Activated CD4-positive, alpha-beta T cell treated with anti-CD3 and anti-CD28 coated beads, Interleukin-2, amount 10 ng/mL, durations not matched to agents 7 days and 5 days (primary cell): ENCODE results near the gene CASP4. TPM values are rescaled to one million over a fixed set of nuclear protein-coding genes. Genes with fewer than 3 reads are reported as not detected.
"Not testable (repeated sequence)": the region's sequence is repeated elsewhere in the genome, so short reads cannot be mapped to it uniquely, and the experiment has no call there.

Experiments
- CTCF ChIA-PET: fragments of 350-600 bp; sonication (Branson Sonifier 250); formaldehyde crosslinking; loops from one replicate; lab custom pipeline; 2021; ENCODE audit warnings: antibody characterized with exemption; lab: Charles Lee
- POLR2A ChIA-PET: fragments of 350-600 bp; sonication (Branson Sonifier 250); formaldehyde crosslinking; loops from one replicate; lab custom pipeline; 2021; ENCODE audit warnings: antibody characterized with exemption; lab: Charles Lee
- DNase-seq: peaks from one replicate; pipeline ENCODE4 v3.0.0-alpha.2; 2020
- H3K27ac Mint-ChIP-seq: one replicate; pipeline ENCODE4 v1.8.0; 2021; ENCODE audit warnings: mild to moderate bottlenecking, moderate library complexity, mixed read lengths
- H3K27me3 Mint-ChIP-seq: one replicate; pipeline ENCODE4 v1.8.0; 2021; ENCODE audit warnings: mixed read lengths
- H3K36me3 Mint-ChIP-seq: one replicate; pipeline ENCODE4 v1.8.0; 2021; ENCODE audit warnings: low read depth, mixed read lengths
- H3K4me1 Mint-ChIP-seq: one replicate; pipeline ENCODE4 v1.8.0; 2021; ENCODE audit warnings: mixed read lengths
- H3K4me3 Mint-ChIP-seq: one replicate; pipeline ENCODE4 v1.8.0; 2021; ENCODE audit warnings: mild to moderate bottlenecking, moderate library complexity, mixed read lengths
- H3K9me3 Mint-ChIP-seq: one replicate; pipeline ENCODE4 v1.8.0; 2021; ENCODE audit warnings: mixed read lengths
- total RNA-seq, 2 experiments: library from RNA; stranded (reverse); gene quantifications; one replicate each; pipeline ENCODE4 v1.2.3, GENCODE V29; 2021

Gene CASP4
- total RNA-seq, 2 experiments from 2014 or later: 114 to 135 TPM

DNA sequence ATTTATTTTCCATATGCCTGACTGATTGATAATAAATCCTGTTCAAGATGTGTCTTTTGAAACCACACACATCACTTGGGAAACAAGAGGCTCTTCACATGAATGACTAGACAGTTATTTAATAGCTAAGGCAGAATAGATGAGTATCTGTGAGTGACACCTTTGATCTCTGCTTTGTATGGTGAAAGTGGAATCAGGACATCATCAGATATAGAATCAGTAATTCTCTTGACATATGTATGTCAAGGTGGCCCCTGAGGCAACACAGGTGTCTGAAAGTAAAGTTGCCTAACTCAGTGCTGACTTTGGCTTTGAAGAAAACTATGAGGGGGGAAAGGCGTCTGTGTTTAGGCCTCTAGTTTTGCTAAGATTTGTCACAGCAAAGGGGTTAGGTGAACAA, 11.5 kb upstream of the CASP4 start:
- Mint-ChIP-seq H3K4me1 (peaks cover 2% of the 10 kb centered on the region), H3K4me3 (no peak overlapping the region), H3K27ac (no peak overlapping the region), H3K36me3 (no peaks in the 10 kb centered on the region), H3K9me3 (peaks cover 9% of the 10 kb centered on the region), H3K27me3 (no peaks in the 10 kb centered on the region)
- no peak for DNase-seq
- ChIA-PET CTCF (no interaction called here), POLR2A (no interaction called here)

DNA sequence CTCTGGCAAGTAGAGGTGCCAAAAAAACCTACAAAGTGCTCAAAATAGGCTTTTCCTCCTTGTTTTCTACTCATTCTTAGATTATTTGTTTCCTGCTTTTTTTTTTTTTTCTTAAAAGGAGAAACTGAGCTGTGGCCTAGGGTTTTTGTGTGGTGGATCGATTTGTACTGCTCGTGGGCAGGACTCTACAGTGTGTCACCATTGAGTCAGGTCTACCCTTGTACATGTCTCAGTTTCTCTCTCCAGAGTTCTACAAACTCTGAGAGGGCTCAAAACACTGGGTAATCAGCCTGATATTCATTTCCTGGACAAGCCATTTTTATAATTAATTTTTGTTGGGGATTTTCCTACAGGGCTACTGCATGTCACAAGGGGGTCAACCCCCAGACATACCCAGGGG, 5.2 kb upstream of the CASP4 start:
- Mint-ChIP-seq H3K4me3 (no peak overlapping the region), H3K36me3 (peaks cover 15% of the 10 kb centered on the region), H3K9me3 (peaks cover 32% of the 10 kb centered on the region), H3K4me1 (peaks cover 4% of the 10 kb centered on the region), H3K27ac (no peak overlapping the region), H3K27me3 (peaks cover 4% of the 10 kb centered on the region)
- CTCF ChIA-PET: interaction anchor here (0.6 to 1.2 kb wide), 3 partner anchors 22 to 134 kb away, joined by 3 read pairs; no protein-coding TSS in a partner anchor
- POLR2A ChIA-PET: no interaction called here
- no peak for DNase-seq

DNA sequence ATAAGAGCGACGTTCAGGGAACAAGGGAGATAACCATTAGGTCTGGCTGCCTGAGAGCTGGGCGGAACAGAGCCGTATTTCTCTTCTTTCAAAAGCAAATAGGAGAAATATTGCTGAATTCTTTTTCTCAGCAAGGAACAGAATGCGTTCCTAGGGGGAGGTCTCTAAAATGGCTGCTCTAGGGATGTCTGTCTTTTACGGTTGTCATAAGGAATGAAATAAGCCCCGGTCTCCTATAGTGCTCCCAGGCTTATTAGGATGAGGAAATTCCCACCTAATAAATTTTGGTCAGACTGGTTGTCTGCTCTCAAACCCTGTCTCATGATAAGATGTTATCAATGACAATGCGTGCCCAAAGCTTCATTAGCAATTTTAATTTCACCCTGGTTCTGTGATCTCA, 4.5 kb upstream of the CASP4 start:
- H3K4me1 Mint-ChIP-seq, H3K27ac Mint-ChIP-seq, POLR2A ChIA-PET, DNase-seq, H3K4me3 Mint-ChIP-seq, H3K27me3 Mint-ChIP-seq: not testable (repeated sequence)
- H3K9me3 Mint-ChIP-seq: peaks cover 32% of the 10 kb centered on the region
- CTCF ChIA-PET: interaction anchor here (1.2 kb wide), 1 partner anchor 133 kb away, joined by 3 read pairs; no protein-coding TSS in a partner anchor
- H3K36me3 Mint-ChIP-seq: peaks cover 15% of the 10 kb centered on the region

DNA sequence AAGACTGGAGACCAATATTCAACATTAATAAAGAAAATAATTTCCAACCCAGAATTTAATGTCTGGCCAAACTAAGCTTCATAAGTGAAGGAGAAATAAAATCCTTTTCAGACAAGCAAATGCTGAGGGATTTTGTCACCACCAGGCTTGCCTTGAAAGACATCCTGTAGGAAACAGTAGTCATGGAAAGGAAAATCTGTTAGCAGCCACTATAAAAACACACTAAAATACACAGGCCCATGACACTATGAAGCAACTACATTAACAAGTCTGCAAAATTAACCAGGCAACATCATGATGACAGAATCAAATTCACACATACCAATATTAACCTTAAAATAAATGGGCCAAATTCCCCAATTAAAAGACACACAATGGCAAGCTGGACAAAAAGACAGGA, 2.4 kb upstream of the CASP4 start:
- Mint-ChIP-seq H3K27me3 (peaks cover 4% of the 10 kb centered on the region), H3K36me3 (peaks cover 27% of the 10 kb centered on the region), H3K4me3 (no peak overlapping the region), H3K27ac (no peak overlapping the region), H3K4me1 (peaks cover 21% of the 10 kb centered on the region), H3K9me3 (peaks cover 34% of the 10 kb centered on the region)
- ChIA-PET POLR2A (no interaction called here), CTCF (no interaction called here)
- no peak for DNase-seq

DNA sequence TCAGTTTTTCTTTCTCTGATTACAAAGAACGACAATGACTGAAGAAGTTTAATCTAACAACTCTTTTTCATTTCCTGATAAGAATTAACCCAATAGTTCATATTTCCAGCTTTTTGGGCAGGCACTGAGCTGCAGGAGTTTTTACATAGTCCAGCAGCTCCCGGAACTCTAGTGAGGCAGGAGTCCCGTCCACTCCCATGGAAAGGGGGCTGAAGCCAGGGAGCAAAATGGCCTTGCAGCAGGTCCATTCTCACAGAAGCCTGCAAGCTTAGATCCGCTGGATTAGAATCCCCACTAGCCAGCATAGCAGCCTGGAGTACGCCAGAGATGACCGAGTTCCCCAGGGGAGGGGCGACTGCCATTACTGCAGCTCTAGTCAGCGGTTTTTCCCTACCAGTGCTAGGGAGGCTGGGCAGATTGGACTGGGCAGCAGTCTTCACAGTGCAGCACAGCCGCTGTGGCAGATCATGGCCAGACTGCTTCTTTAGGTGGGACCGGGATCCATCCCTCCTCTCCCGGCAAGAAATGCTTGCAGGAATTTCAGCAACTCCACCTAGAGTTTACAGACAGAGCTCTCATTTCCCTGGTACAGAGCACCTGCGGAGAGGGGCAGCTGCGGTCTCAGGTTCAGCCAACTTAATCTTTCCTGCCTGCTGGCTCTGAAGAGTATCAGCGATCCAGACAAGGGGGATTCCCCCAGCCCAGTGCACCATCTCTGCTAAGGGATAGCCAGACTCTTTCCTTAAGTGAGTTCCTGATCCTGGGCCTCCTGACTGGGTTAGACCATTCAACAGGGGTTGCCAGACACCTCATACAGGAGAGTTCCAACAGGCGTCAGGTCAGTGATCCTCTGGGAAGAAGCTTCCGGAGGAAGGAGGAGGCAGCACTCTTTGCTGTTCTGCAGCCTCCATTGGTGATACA, 742 bp upstream of the CASP4 start:
- ChIA-PET POLR2A (interaction anchor here (0.6 kb wide), 1 partner anchor 52 kb away, joined by 3 read pairs; no protein-coding TSS in a partner anchor), CTCF (interaction anchor here (0.7 kb wide), 1 partner anchor 144 kb away, joined by 3 read pairs; no protein-coding TSS in a partner anchor)
- Mint-ChIP-seq H3K4me1 (peaks cover 29% of the 10 kb centered on the region), H3K27me3 (peaks cover 4% of the 10 kb centered on the region), H3K4me3 (peak overlapping the region; percentile 91), H3K9me3 (peaks cover 32% of the 10 kb centered on the region), H3K27ac (peak overlapping the region; percentile 96), H3K36me3 (peaks cover 39% of the 10 kb centered on the region)
- no peak for DNase-seq

DNA sequence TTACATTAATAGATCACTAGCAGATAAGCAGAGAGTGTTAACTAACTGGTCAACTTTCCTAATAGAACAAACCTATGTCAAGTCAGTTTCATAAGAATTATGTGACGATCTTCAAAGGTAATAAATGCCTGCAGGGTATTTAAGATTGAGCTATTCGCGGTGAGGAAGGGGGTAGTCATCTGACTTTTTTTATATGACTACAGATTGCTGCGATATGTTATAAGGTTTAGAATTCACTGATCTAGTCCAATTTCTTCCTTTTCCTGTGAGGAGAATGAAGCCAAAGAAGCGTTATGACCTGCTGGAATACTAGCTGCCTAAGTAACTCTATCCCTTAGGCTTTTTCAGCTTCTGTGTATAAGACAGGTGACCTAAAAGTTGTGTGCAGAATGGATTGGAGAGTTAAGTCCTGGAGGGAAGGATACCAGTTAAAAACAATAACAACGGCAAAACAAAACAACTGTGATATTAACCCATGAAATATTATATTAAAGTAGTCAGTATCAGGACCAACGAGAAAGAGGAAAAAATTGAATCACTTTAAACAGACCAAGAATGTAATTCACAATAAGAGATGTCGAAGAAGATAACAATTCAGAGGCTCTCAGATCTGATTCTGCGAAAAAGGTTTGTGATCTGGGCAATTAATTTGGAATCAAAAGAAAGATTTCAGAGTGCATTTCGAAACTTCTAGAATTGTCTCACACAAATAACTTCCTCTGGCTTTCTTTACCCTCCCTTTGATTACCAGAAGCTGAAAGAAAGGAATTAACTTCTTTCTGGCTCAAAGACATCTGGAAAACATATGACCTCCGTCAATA, 630 bp downstream of the CASP4 start:
- ChIA-PET POLR2A (interaction anchor here (0.6 kb wide), 1 partner anchor 51 kb away, joined by 3 read pairs; no protein-coding TSS in a partner anchor), CTCF (interaction anchor here (0.6 to 1.4 kb wide), 4 partner anchors 17 to 142 kb away, joined by 3 read pairs; no protein-coding TSS in a partner anchor)
- DNase-seq: no peak
- H3K27me3 Mint-ChIP-seq: peaks cover 4% of the 10 kb centered on the region
- H3K9me3 Mint-ChIP-seq: peaks cover 36% of the 10 kb centered on the region
- peak overlapping the region; percentile 96 for H3K27ac Mint-ChIP-seq
- peak overlapping the region; percentile 91 for H3K4me3 Mint-ChIP-seq
- H3K36me3 Mint-ChIP-seq: peaks cover 48% of the 10 kb centered on the region
- peaks cover 31% of the 10 kb centered on the region for H3K4me1 Mint-ChIP-seq

DNA sequence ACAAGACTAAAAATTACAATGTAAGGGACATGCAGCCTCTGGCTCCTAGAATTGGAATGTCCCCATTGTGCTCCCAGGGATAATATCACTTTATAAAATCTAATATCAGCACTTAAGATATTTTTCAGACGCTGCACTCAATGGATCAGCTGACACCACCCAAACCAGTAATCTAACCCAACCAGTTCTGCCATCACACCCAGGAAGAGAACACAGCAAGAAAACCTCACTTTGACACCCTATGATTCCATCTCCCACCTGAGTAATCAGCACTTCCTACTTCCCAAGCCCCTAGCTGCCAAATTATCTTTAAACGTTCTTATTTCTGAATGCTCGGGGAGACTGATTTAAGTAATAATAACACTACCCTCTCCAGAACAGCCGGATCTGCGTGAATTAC, 2.6 kb downstream of the CASP4 start:
- Mint-ChIP-seq H3K27ac (no peak overlapping the region), H3K9me3 (peaks cover 34% of the 10 kb centered on the region)

DNA sequence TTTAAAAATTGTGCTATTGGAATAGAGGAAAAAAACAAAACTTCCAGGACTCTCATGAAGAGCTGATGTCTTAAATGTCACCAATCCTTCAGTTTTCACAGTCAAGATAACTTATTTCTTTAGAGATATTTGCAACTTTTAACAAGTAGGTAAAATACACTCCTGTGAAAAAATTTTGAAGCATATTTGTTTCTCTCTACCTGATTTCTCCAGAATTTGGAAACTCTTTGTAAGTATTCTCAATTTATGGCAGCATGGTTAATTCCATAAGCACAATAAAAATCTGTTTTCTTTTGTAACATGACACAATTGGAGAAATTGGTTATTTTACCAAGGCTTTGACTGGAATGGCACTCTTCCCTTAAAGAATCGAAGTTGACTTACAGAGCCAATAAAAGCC, 4.1 kb downstream of the CASP4 start:
- Mint-ChIP-seq H3K4me1 (peaks cover 39% of the 10 kb centered on the region), H3K27me3 (no peaks in the 10 kb centered on the region), H3K4me3 (no peak overlapping the region), H3K9me3 (peaks cover 34% of the 10 kb centered on the region), H3K36me3 (peaks cover 66% of the 10 kb centered on the region), H3K27ac (no peak overlapping the region)
- CTCF ChIA-PET: interaction anchor here (1.6 kb wide), 1 partner anchor 13 kb away, joined by 3 read pairs; no protein-coding TSS in a partner anchor
- POLR2A ChIA-PET: no interaction called here
- DNase-seq: no peak

More for the DNA sequence above, 2.6 kb downstream of the CASP4 start:
- CTCF ChIA-PET: no interaction called here
- peaks cover 60% of the 10 kb centered on the region for H3K36me3 Mint-ChIP-seq
- POLR2A ChIA-PET: interaction anchor here (0.6 kb wide), 1 partner anchor 62 kb away, joined by 3 read pairs; no protein-coding TSS in a partner anchor
- H3K4me1 Mint-ChIP-seq: peaks cover 33% of the 10 kb centered on the region
- H3K4me3 Mint-ChIP-seq: peak overlapping the region; percentile 18
- H3K27me3 Mint-ChIP-seq: no peaks in the 10 kb centered on the region
- no peak for DNase-seq

DNA sequence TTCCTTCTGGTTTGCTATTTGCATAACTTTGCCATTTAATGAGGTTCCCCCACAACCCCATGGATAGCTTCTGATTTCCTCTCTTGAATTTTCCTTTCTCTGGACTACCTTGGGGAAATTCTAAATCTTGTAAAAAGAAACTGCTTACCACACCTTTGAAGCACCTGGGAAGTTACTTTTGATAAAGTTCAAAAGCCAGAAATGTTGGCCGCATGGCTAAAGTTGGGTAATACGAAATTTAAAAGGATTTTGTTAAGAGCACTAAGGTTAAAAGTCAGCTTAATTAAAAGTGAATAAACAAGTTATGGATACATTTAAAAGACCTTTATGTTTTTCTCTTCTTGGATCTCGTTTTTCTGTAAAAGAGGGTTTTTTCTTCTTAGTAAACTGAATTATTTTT, 5.5 kb downstream of the CASP4 start:
- no peaks in the 10 kb centered on the region for H3K27me3 Mint-ChIP-seq
- CTCF ChIA-PET: interaction anchor here (1.6 kb wide), 1 partner anchor 14 kb away, joined by 3 read pairs; no protein-coding TSS in a partner anchor

DNA sequence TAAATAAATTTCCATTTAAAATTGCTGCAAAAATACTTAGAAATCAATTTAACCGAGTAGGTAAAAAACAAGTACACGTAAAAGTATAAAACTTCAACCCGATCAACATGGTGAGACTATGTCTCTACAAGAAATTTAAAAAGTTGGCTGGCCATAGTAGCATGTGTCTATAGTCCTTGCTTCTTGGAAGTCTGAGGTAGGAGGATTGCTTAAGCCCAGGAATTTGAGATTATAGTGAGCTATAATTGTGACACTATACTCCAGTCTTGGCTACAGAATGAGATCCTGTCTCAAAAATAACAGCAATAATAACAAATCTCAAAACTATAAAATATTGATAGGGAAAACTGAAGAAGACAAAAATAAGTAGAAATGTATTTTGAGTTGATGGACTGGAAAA, 11.1 kb downstream of the CASP4 start:
- H3K27me3 Mint-ChIP-seq: no peaks in the 10 kb centered on the region
- H3K27ac Mint-ChIP-seq: no peak overlapping the region
- DNase-seq: no peak
- no peak overlapping the region for H3K4me3 Mint-ChIP-seq
- H3K36me3 Mint-ChIP-seq: peaks cover 73% of the 10 kb centered on the region
- CTCF ChIA-PET: no interaction called here
- peaks cover 9% of the 10 kb centered on the region for H3K9me3 Mint-ChIP-seq
- POLR2A ChIA-PET: no interaction called here
- peaks cover 34% of the 10 kb centered on the region for H3K4me1 Mint-ChIP-seq

More for the DNA sequence above, 5.5 kb downstream of the CASP4 start:
- Mint-ChIP-seq H3K27ac (no peak overlapping the region), H3K9me3 (peaks cover 34% of the 10 kb centered on the region), H3K4me1 (peaks cover 39% of the 10 kb centered on the region), H3K4me3 (no peak overlapping the region), H3K36me3 (peaks cover 74% of the 10 kb centered on the region)
- POLR2A ChIA-PET: no interaction called here
- DNase-seq: no peak

DNA sequence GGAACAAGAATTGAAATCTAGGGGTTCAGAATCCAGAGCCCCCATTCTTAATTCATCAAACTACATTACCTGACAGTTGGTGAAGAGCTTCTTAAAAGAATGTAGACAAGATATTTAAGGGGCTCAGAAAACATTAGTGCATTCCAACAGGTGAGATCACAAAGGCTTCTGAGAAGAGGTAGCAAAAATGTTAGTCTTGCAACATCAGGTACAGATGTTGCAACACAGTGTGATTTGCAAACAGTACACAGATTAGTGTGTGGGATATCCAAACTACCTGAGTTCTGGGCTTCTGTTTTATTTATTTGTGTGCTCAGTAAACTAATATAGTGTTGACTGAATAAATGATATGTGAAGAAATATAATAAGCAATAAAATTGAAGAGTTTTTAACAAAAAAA, 11.8 kb downstream of the CASP4 start:
- H3K9me3 Mint-ChIP-seq: peaks cover 4% of the 10 kb centered on the region
- no peaks in the 10 kb centered on the region for H3K27me3 Mint-ChIP-seq
- POLR2A ChIA-PET: no interaction called here
- no peak for DNase-seq
- H3K4me1 Mint-ChIP-seq: peaks cover 34% of the 10 kb centered on the region
- no peak overlapping the region for H3K27ac Mint-ChIP-seq
- peaks cover 70% of the 10 kb centered on the region for H3K36me3 Mint-ChIP-seq
- CTCF ChIA-PET: interaction anchor here (0.6 kb wide), 1 partner anchor 208 kb away, joined by 3 read pairs; no protein-coding TSS in a partner anchor
- H3K4me3 Mint-ChIP-seq: no peak overlapping the region

DNA sequence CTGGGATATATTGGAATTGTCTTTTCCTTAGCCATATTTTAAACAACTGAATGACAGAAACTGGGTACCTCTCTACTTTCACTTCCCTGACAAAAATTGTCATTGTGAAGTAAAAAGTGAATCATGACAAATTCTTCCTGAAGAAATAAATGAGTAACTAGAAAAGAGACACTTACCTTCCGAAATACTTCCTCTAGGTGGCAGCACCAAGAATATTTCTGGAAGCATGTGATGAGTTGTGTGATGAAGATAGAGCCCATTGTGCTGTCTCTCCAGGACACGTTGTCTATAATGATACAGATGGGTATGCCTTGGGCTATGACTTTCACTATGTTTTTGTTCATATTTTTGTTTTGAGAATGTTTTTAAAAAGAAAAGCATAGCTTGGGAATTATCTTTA, 21.5 kb downstream of the CASP4 start:
- Mint-ChIP-seq H3K4me1 (peaks cover 4% of the 10 kb centered on the region), H3K36me3 (peaks cover 93% of the 10 kb centered on the region), H3K4me3 (no peak overlapping the region), H3K27ac (no peak overlapping the region), H3K27me3 (no peaks in the 10 kb centered on the region), H3K9me3 (no peaks in the 10 kb centered on the region)
- CTCF ChIA-PET: no interaction called here
- peak; percentile 51 for DNase-seq
- POLR2A ChIA-PET: no interaction called here
